ENCODE results near the gene SLC9A9. TPM values are rescaled to one million over a fixed set of nuclear protein-coding genes. Genes with fewer than 3 reads are reported as not detected.

The SLC9A9 gene
- total RNA-seq, 1 donor from 2014 or later: 0.22 TPM

DNA sequence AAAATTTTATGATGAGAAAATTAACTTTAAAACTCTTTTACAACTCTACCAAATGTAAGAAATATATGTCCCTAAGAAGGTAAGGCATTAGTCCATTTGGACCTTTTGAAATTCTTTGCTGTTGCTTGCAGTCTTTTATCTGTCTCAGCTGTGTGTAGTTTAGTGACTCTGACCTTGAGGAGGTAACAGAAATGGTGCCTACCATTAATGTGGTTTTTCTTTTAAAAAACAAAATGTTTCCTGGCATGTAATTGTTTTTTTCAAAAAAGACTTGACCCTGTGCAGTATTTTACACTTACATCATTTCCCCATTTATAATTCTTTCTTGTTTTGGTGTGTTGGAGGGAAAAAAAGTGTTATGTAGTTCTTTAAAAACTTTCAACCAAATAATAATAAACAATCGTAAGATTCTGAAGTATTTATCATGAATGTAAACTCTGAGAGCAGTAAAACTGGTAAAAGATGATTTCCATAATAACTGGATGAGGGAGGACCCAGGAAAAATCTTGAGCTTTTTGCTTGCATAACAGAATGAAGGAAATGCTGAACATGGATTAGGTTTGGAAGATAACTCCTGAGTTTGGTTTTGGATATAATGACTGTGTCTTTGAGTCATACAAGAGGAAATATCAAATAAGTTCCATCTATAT lies 503.6 kb downstream of the SLC9A9 start:
- Histone ChIP-seq H3K4me3 (no peak overlapping the region), H3K4me1 (no peaks in the 10 kb centered on the region), H3K9ac (no peak overlapping the region), H3K4me2 (no peak overlapping the region), H3K79me2 (ENCODE audit: low read depth) (no peaks in the 10 kb centered on the region), H3F3A (ENCODE audit: low read depth) (no peaks in the 10 kb centered on the region), H4K20me1 (ENCODE audit: low read depth) (no peaks in the 10 kb centered on the region), H2AFZ (replicated peaks) (no peak overlapping the region), H3K27me3 (no peaks in the 10 kb centered on the region), H3K9me3 (ENCODE audit: low read depth) (no peaks in the 10 kb centered on the region), H3K27ac (no peak overlapping the region), H3K36me3 (no peaks in the 10 kb centered on the region)
- Mint-ChIP-seq H3K4me3 (no peak overlapping the region), H3K27me3 (ENCODE audit: insufficient read depth, low read depth) (peaks cover 2% of the 10 kb centered on the region), H3K4me1 (peaks cover under 1% of the 10 kb centered on the region), H3K27ac (no peak overlapping the region), H3K9me3 (no peaks in the 10 kb centered on the region), H3K36me3 (no peaks in the 10 kb centered on the region)
- TF ChIP-seq, protein P1, sequence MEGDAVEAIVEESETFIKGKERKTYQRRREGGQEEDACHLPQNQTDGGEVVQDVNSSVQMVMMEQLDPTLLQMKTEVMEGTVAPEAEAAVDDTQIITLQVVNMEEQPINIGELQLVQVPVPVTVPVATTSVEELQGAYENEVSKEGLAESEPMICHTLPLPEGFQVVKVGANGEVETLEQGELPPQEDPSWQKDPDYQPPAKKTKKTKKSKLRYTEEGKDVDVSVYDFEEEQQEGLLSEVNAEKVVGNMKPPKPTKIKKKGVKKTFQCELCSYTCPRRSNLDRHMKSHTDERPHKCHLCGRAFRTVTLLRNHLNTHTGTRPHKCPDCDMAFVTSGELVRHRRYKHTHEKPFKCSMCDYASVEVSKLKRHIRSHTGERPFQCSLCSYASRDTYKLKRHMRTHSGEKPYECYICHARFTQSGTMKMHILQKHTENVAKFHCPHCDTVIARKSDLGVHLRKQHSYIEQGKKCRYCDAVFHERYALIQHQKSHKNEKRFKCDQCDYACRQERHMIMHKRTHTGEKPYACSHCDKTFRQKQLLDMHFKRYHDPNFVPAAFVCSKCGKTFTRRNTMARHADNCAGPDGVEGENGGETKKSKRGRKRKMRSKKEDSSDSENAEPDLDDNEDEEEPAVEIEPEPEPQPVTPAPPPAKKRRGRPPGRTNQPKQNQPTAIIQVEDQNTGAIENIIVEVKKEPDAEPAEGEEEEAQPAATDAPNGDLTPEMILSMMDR (IDR thresholded peaks at IDR 0.05): no peak
- no peak for TF ChIP-seq EZH2 (IDR thresholded peaks at IDR 0.05)
- TF ChIP-seq EZH2phosphoT487 (IDR thresholded peaks at IDR 0.05): no peak
- DNase-seq (ENCODE audit: low spot score): no peak

DNA sequence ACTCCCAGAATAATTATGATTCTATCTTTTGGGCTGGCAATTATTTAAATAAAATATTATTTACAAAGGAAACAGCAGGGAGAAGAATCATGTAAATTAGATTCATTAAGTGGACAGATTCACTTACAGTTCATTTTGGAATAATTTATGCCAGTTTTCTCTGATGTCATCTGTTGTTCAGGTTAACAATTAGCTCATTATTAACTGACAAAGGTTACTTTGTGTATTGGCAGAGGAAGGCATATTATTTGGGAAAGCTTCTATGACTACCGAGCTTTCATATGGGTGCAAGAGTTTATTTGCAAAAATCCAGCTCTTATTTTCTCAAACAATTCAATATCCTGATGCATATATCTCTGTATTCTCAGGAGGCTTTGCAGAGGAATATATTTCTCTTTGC lies 504.3 kb downstream of the SLC9A9 start:
- Histone ChIP-seq H3K9ac (no peak overlapping the region), H3K4me1 (no peaks in the 10 kb centered on the region), H3K9me3 (ENCODE audit: low read depth) (no peaks in the 10 kb centered on the region), H3K36me3 (no peaks in the 10 kb centered on the region), H3K27me3 (no peaks in the 10 kb centered on the region), H2AFZ (replicated peaks) (no peak overlapping the region), H3K4me3 (no peak overlapping the region), H4K20me1 (ENCODE audit: low read depth) (no peaks in the 10 kb centered on the region), H3K27ac (no peak overlapping the region), H3F3A (ENCODE audit: low read depth) (no peaks in the 10 kb centered on the region), H3K79me2 (ENCODE audit: low read depth) (no peaks in the 10 kb centered on the region), H3K4me2 (no peak overlapping the region)
- peaks cover 2% of the 10 kb centered on the region for H3K27me3 Mint-ChIP-seq (ENCODE audit: insufficient read depth, low read depth)
- TF ChIP-seq EZH2 (IDR thresholded peaks at IDR 0.05) (no peak), EZH2phosphoT487 (IDR thresholded peaks at IDR 0.05) (no peak)
- TF ChIP-seq, protein P1 (IDR thresholded peaks at IDR 0.05): no peak
- H3K4me3 Mint-ChIP-seq: no peak overlapping the region
- no peak for DNase-seq (ENCODE audit: low spot score)
- no peaks in the 10 kb centered on the region for H3K36me3 Mint-ChIP-seq
- no peaks in the 10 kb centered on the region for H3K9me3 Mint-ChIP-seq
- peaks cover 7% of the 10 kb centered on the region for H3K4me1 Mint-ChIP-seq
- H3K27ac Mint-ChIP-seq: no peak overlapping the region

DNA sequence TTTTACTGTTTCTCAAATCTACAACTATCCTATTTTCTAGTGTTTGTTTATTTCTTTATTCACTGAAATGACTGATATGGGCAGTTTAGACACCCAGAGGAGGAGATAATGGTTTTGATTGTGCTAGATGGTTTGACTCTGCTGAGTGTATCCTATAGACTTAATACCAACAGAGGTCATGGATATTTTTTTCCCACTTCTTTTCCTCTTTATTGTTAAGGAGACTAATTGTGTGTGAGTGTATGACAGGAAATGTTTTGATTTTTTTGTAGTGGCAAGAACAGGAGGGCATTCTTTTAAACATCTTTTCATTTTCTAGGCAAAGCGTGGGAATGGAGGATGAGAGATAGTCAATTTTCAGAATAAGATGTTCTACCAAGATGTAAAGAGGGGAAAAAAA lies 505.2 kb downstream of the SLC9A9 start:
- Histone ChIP-seq H3K4me3 (no peak overlapping the region), H3K9me3 (ENCODE audit: low read depth) (no peaks in the 10 kb centered on the region), H3K4me2 (no peak overlapping the region), H2AFZ (replicated peaks) (no peak overlapping the region), H3F3A (ENCODE audit: low read depth) (no peaks in the 10 kb centered on the region), H3K36me3 (no peaks in the 10 kb centered on the region), H3K27me3 (no peaks in the 10 kb centered on the region), H4K20me1 (ENCODE audit: low read depth) (no peaks in the 10 kb centered on the region), H3K9ac (no peak overlapping the region), H3K79me2 (ENCODE audit: low read depth) (no peaks in the 10 kb centered on the region), H3K4me1 (no peaks in the 10 kb centered on the region), H3K27ac (no peak overlapping the region)
- Mint-ChIP-seq H3K36me3 (no peaks in the 10 kb centered on the region), H3K27ac (no peak overlapping the region), H3K27me3 (ENCODE audit: insufficient read depth, low read depth) (peaks cover 3% of the 10 kb centered on the region), H3K4me3 (no peak overlapping the region), H3K9me3 (no peaks in the 10 kb centered on the region), H3K4me1 (peaks cover 13% of the 10 kb centered on the region)
- TF ChIP-seq EZH2 (IDR thresholded peaks at IDR 0.05): no peak
- no peak for TF ChIP-seq EZH2phosphoT487 (IDR thresholded peaks at IDR 0.05)
- TF ChIP-seq, protein P1 (IDR thresholded peaks at IDR 0.05): no peak
- no peak for DNase-seq (ENCODE audit: low spot score)

All from neural progenitor cell (in vitro differentiated cells).